WTC11 (cell line): ENCODE measurements around the gene COPS4.
"Not testable (repeated sequence)": the region's sequence is repeated elsewhere in the genome, so short reads cannot be mapped to it uniquely, and the experiment has no call there.

Source experiments
- CREB1 ChIP-seq: sonication (generic); formaldehyde crosslinking; IDR thresholded peaks from 2 replicates; pipeline ENCODE4 v1.8.0; 2023; ENCODE audit warnings: mild to moderate bottlenecking, missing genetic modification reagents
- CTCF ChIP-seq: fragments of 200-600 bp; IDR thresholded peaks from 2 replicates; pipeline ENCODE4 v1.8.0; 2022; ENCODE audit warnings: antibody characterized with exemption
- ETV6 ChIP-seq: sonication (generic); formaldehyde crosslinking; IDR thresholded peaks from 2 replicates; pipeline ENCODE4 v1.8.1; 2022; ENCODE audit warnings: mild to moderate bottlenecking, missing genetic modification reagents
- HMGXB4 ChIP-seq: sonication (generic); formaldehyde crosslinking; IDR thresholded peaks from 2 replicates; pipeline ENCODE4 v1.8.1; 2023; ENCODE audit warnings: mild to moderate bottlenecking, moderate library complexity, missing genetic modification reagents
- MYBL2 ChIP-seq: sonication (generic); formaldehyde crosslinking; IDR thresholded peaks from 2 replicates; pipeline ENCODE4 v1.8.1; 2023; ENCODE audit warnings: mild to moderate bottlenecking, moderate library complexity, missing genetic modification reagents
- NFYB ChIP-seq: sonication (generic); formaldehyde crosslinking; conservative IDR thresholded peaks from 2 replicates; pipeline ENCODE4 v1.8.0; 2022; ENCODE audit warnings: low read depth, missing genetic modification reagents
- NR2C2 ChIP-seq: sonication (generic); formaldehyde crosslinking; IDR thresholded peaks from 2 replicates; pipeline ENCODE4 v1.8.0; 2022; ENCODE audit warnings: mild to moderate bottlenecking, missing genetic modification reagents
- NR3C1 ChIP-seq: sonication (generic); formaldehyde crosslinking; conservative IDR thresholded peaks from 2 replicates; pipeline ENCODE4 v1.8.1; 2023; ENCODE audit warnings: low read depth, mild to moderate bottlenecking, missing genetic modification reagents
- TCF7 ChIP-seq: sonication (generic); formaldehyde crosslinking; IDR thresholded peaks from 2 replicates; pipeline ENCODE4 v1.8.0; 2022; ENCODE audit warnings: mild to moderate bottlenecking, low read depth, missing genetic modification reagents, moderate library complexity
- USF2 ChIP-seq: sonication (generic); formaldehyde crosslinking; IDR thresholded peaks from 2 replicates; pipeline ENCODE4 v1.8.1; 2023; ENCODE audit warnings: mild to moderate bottlenecking, missing genetic modification reagents, moderate library complexity
- ZNF138 ChIP-seq: sonication (generic); formaldehyde crosslinking; conservative IDR thresholded peaks from 2 replicates; pipeline ENCODE4 v1.8.1; 2022; ENCODE audit warnings: mild to moderate bottlenecking, moderate library complexity, missing genetic modification reagents
- ZNF671 ChIP-seq: fragments of 250-450 bp; sonication (Bioruptor Pico); IDR thresholded peaks from 2 replicates; pipeline ENCODE4 v1.8.0; 2021; ENCODE audit warnings: mild to moderate bottlenecking

GRCh38 chr4:83048781-83049180 is 13.8 kb downstream of the COPS4 start:
- not testable (repeated sequence) for TF ChIP-seq MYBL2 (CRISPR knock-in tag); CTCF; TCF7 (CRISPR knock-in tag); USF2 (CRISPR knock-in tag); NR2C2 (CRISPR knock-in tag); ZNF671 (CRISPR knock-in tag); HMGXB4; ETV6 (CRISPR knock-in tag); NR3C1 (CRISPR knock-in tag); ZNF138 (CRISPR knock-in tag); NFYB (CRISPR knock-in tag); CREB1 (CRISPR knock-in tag)
